Embryonic facial prominence (tissue), 1 donor: ENCODE results near the gene TMEM229A.
A peak's percentile ranks its signal among the peaks of the same experiment; 100 is the strongest.
"Not testable (repeated sequence)": the region's sequence is repeated elsewhere in the genome, so short reads cannot be mapped to it uniquely, and the experiment has no call there.

Source experiments
- DNase-seq: peaks from one replicate; pipeline ENCODE4 v3.0.0-alpha.2; 2016; ENCODE audit errors: extremely low spot score

Gene TMEM229A

GRCh38 chr7:124032369-124033094 is at the start of gene TMEM229A:
TMEM229A (minus strand) TSS chr7:124033067; CDS start chr7:124033003, 64 bp downstream.
- DNase-seq: no peak

GRCh38 chr7:124082234-124082633 is 49.4 kb upstream of the TMEM229A start:
- DNase-seq: not testable (repeated sequence)

GRCh38 chr7:124077546-124077945 is 44.7 kb upstream of the TMEM229A start:
- no peak for DNase-seq

- DNase-seq: no peak
Observed at GRCh38 chr7:124076841-124077240, 44.0 kb upstream of the TMEM229A start.

GRCh38 chr7:124074007-124074406 is 41.1 kb upstream of the TMEM229A start:
- no peak for DNase-seq

GRCh38 chr7:124073310-124073645 is 40.4 kb upstream of the TMEM229A start:
- no peak for DNase-seq

GRCh38 chr7:124072603-124073309 is 39.9 kb upstream of the TMEM229A start:
- DNase-seq: no peak

GRCh38 chr7:124071843-124072242 is 39.0 kb upstream of the TMEM229A start:
- DNase-seq: no peak

GRCh38 chr7:124062171-124062570 is 29.3 kb upstream of the TMEM229A start:
- DNase-seq: no peak

- DNase-seq: no peak
Observed at GRCh38 chr7:124060528-124060927, 27.7 kb upstream of the TMEM229A start.

- no peak for DNase-seq
Observed at GRCh38 chr7:124059375-124059774, 26.5 kb upstream of the TMEM229A start.

GRCh38 chr7:124058515-124058914 is 25.6 kb upstream of the TMEM229A start:
- no peak for DNase-seq

GRCh38 chr7:124057872-124058271 is 25.0 kb upstream of the TMEM229A start:
- DNase-seq: no peak

- DNase-seq: no peak
Observed at GRCh38 chr7:124056234-124056633, 23.4 kb upstream of the TMEM229A start.

- no peak for DNase-seq
Observed at GRCh38 chr7:124051681-124052377, 19.0 kb upstream of the TMEM229A start.

- no peak for DNase-seq
Observed at GRCh38 chr7:124042826-124043225, 10.0 kb upstream of the TMEM229A start.

GRCh38 chr7:124041439-124041838 is 8.6 kb upstream of the TMEM229A start:
- DNase-seq: no peak

GRCh38 chr7:124037902-124038301 is 5.0 kb upstream of the TMEM229A start:
- not testable (repeated sequence) for DNase-seq

- DNase-seq: no peak
Observed at GRCh38 chr7:124035706-124036105, 2.8 kb upstream of the TMEM229A start.

GRCh38 chr7:124034754-124035100 is 1.9 kb upstream of the TMEM229A start:
- no peak for DNase-seq

GRCh38 chr7:124033807-124034753 is 1.2 kb upstream of the TMEM229A start:
- DNase-seq: peak; percentile 8
